ENCODE results near the gene DRD5.
"Not testable (repeated sequence)": the region's sequence is repeated elsewhere in the genome, so short reads cannot be mapped to it uniquely, and the experiment has no call there.

DNA sequence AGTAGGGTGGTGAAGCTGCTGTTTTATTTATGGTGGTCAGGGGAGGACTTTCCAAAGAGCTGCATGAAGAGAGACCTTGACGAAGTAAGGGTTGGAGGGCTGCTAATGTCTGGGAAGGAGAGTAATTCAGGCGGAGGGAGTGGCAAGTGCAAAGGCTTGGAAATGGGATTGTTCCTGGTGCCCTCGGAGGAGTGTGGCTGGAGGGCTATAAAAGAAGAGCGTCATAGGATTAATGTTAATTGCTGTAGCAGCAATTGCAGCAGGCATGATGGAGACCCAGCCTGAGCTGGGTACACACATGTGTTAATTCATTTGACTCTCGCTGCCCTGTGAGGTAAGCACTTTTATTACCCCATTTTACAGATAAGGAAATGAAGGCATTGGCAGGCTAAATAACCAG, 4.5 kb downstream of the DRD5 start:
- TF ChIP-seq, protein P1, sequence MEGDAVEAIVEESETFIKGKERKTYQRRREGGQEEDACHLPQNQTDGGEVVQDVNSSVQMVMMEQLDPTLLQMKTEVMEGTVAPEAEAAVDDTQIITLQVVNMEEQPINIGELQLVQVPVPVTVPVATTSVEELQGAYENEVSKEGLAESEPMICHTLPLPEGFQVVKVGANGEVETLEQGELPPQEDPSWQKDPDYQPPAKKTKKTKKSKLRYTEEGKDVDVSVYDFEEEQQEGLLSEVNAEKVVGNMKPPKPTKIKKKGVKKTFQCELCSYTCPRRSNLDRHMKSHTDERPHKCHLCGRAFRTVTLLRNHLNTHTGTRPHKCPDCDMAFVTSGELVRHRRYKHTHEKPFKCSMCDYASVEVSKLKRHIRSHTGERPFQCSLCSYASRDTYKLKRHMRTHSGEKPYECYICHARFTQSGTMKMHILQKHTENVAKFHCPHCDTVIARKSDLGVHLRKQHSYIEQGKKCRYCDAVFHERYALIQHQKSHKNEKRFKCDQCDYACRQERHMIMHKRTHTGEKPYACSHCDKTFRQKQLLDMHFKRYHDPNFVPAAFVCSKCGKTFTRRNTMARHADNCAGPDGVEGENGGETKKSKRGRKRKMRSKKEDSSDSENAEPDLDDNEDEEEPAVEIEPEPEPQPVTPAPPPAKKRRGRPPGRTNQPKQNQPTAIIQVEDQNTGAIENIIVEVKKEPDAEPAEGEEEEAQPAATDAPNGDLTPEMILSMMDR (IDR thresholded peaks at IDR 0.05; ENCODE audit: insufficient read depth, low read depth, low read length): not testable (repeated sequence)
- TF ChIP-seq EZH2 (IDR thresholded peaks at IDR 0.05; ENCODE audit: insufficient read depth, low read length): not testable (repeated sequence)
